ENCODE results near the gene NFE2L2.
A peak's percentile ranks its signal among the peaks of the same experiment; 100 is the strongest.
"Not testable (repeated sequence)": the region's sequence is repeated elsewhere in the genome, so short reads cannot be mapped to it uniquely, and the experiment has no call there.

Gene NFE2L2

GRCh38 chr2:177232098-177232704 lies 32.3 kb downstream of the NFE2L2 start:
- no peak for FAIRE-seq

- no peak for FAIRE-seq
Measured at GRCh38 chr2:177231270-177231669, 33.3 kb downstream of the NFE2L2 start.

- no peak for FAIRE-seq
Measured at GRCh38 chr2:177229442-177230242, 34.9 kb downstream of the NFE2L2 start.

- FAIRE-seq: no peak
Measured at GRCh38 chr2:177225965-177226360, 38.6 kb downstream of the NFE2L2 start.

GRCh38 chr2:177223436-177223835 lies 41.1 kb downstream of the NFE2L2 start:
- not testable (repeated sequence) for FAIRE-seq

- no peak for FAIRE-seq
Measured at GRCh38 chr2:177221970-177222369, 42.6 kb downstream of the NFE2L2 start.

GRCh38 chr2:177221534-177221933 lies 43.0 kb downstream of the NFE2L2 start:
- FAIRE-seq: no peak

- peak; percentile 14 for FAIRE-seq
Measured at GRCh38 chr2:177219787-177220186, 44.7 kb downstream of the NFE2L2 start.

GRCh38 chr2:177217247-177217843 lies 47.2 kb downstream of the NFE2L2 start:
- no peak for FAIRE-seq

- no peak for FAIRE-seq
Measured at GRCh38 chr2:177212891-177213856, 51.4 kb downstream of the NFE2L2 start.

- FAIRE-seq: no peak
Measured at GRCh38 chr2:177212106-177212890, 52.2 kb downstream of the NFE2L2 start, which contains the start of gene HNRNPA3. Gene HNRNPA3, plus strand, starts transcription at chr2:177212794. Its CDS starts 6 bp downstream, at chr2:177212800.

GRCh38 chr2:177211576-177212105 lies 52.9 kb downstream of the NFE2L2 start:
- FAIRE-seq: no peak

- no peak for FAIRE-seq
Measured at GRCh38 chr2:177211169-177211568, 53.4 kb downstream of the NFE2L2 start.

GRCh38 chr2:177207101-177207500 lies 57.4 kb downstream of the NFE2L2 start:
- no peak for FAIRE-seq

- FAIRE-seq: no peak
Measured at GRCh38 chr2:177204417-177204816, 60.1 kb downstream of the NFE2L2 start.

- no peak for FAIRE-seq
Measured at GRCh38 chr2:177201919-177202346, 62.6 kb downstream of the NFE2L2 start.

- FAIRE-seq: not testable (repeated sequence)
Measured at GRCh38 chr2:177200419-177200818, 64.1 kb downstream of the NFE2L2 start.

- no peak for FAIRE-seq
Measured at GRCh38 chr2:177195194-177195593, 69.3 kb downstream of the NFE2L2 start.

GRCh38 chr2:177193240-177193639 lies 71.3 kb downstream of the NFE2L2 start:
- FAIRE-seq: peak; percentile 66

GRCh38 chr2:177192788-177193187 lies 71.7 kb downstream of the NFE2L2 start:
- no peak for FAIRE-seq

- FAIRE-seq: no peak
Measured at GRCh38 chr2:177190941-177191340, 73.6 kb downstream of the NFE2L2 start.

Measured in colon (tissue), 2 donors.